Activated CD4-positive, alpha-beta memory T cell treated with anti-CD3 and anti-CD28 coated beads for 36 hours (primary cell): ENCODE results near the gene BLCAP. TPM values are rescaled to one million over a fixed set of nuclear protein-coding genes. Genes with fewer than 3 reads are reported as not detected.
"Not testable (repeated sequence)": the region's sequence is repeated elsewhere in the genome, so short reads cannot be mapped to it uniquely, and the experiment has no call there.

Experiments
- CTCF ChIA-PET: fragments of 350-600 bp; sonication (Branson Sonifier 250); formaldehyde crosslinking; loops from one replicate; lab custom pipeline; 2021; ENCODE audit warnings: antibody characterized with exemption, inconsistent platforms; lab: Charles Lee
- POLR2A ChIA-PET: fragments of 350-600 bp; sonication (Branson Sonifier 250); formaldehyde crosslinking; loops from one replicate; lab custom pipeline; 2021; ENCODE audit warnings: antibody characterized with exemption; lab: Charles Lee
- DNase-seq: peaks from one replicate; pipeline ENCODE4 v3.0.0-alpha.2; 2020
- H3K27ac Mint-ChIP-seq: one replicate; pipeline ENCODE4 v1.8.0; 2021; ENCODE audit warnings: mixed read lengths
- H3K27me3 Mint-ChIP-seq: one replicate; pipeline ENCODE4 v1.8.0; 2021; ENCODE audit warnings: mixed read lengths
- H3K36me3 Mint-ChIP-seq: one replicate; pipeline ENCODE4 v1.8.0; 2021; ENCODE audit warnings: mixed read lengths
- H3K4me1 Mint-ChIP-seq: one replicate; pipeline ENCODE4 v1.8.0; 2021; ENCODE audit warnings: low read depth, mixed read lengths
- H3K4me3 Mint-ChIP-seq: one replicate; pipeline ENCODE4 v1.8.0; 2021; ENCODE audit warnings: mild to moderate bottlenecking, mixed read lengths
- H3K9me3 Mint-ChIP-seq: one replicate; pipeline ENCODE4 v1.8.0; 2021; ENCODE audit warnings: mixed read lengths
- intact Hi-C: fragments of 100-400 bp; cut with micrococcal nuclease; formaldehyde crosslinking; loops from one replicate; pipeline ENCODE4 v1.15.1; 2023
- total RNA-seq, 2 experiments: library from RNA; stranded (reverse); gene quantifications; one replicate each; pipeline ENCODE4 v1.2.3, GENCODE V29; 2021

The BLCAP gene
- total RNA-seq, 2 experiments from 2014 or later = 16.0 to 16.4 TPM

DNA sequence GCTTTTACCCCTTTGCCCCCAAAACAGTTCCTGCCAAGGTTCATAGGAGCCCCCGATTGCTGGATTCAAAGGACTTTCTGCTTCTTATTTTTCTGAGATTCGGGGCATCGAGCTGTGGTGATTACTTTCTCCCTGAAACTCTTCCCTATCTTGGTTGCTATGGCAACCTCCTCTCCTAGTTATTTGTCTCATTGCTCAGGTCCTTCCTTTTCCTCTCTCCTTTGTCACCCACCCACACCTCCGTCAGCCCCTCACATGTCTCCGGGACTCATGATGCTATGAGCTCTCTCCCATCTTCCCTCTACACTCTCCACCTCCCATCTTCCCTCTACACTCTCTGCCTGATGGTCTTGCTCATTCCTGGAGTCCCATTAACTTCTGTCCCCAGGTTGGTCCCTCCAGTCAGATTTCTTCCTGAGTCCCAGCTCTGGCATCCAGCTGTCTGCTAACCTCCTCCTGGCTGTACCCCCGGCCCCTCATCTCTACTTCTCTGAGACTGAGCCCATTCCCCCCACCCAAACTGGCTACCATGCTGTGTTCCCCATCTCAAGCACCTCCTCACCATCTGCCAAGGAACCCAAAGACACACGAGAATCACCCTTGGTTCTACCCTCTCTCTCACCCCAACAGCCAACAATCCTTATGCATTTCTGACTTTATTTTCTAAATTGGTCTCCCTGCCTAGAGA lies 36.9 kb downstream of the BLCAP start:
- Mint-ChIP-seq H3K27me3 (no peaks in the 10 kb centered on the region), H3K4me3 (no peak overlapping the region), H3K27ac (no peak overlapping the region), H3K9me3 (no peaks in the 10 kb centered on the region), H3K4me1 (no peaks in the 10 kb centered on the region), H3K36me3 (peaks cover 10% of the 10 kb centered on the region)
- CTCF ChIA-PET = no interaction called here
- POLR2A ChIA-PET = no interaction called here
- no peak for DNase-seq
- intact Hi-C loops = no loop called here

DNA sequence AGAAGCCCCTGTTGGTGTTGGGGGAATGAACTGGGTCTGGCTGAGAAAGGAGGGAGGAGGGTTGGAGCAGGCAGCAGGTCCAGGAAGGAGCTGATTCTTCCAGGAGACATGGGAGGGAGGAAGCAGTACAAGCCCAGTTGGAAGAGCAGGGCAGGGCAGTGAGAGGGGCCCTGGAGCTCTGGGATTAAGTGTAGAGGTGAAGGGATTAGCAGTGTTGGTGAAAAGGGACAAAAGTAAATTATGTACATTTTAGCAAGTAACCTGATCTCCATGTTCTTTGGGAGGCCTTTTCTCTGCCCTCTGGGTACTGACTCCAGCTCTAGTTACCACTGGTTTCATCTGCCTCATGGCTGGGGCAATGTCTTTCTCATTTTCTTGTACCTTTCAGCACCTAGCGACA lies 41.5 kb downstream of the BLCAP start:
- H3K36me3 Mint-ChIP-seq, intact Hi-C loops, DNase-seq, POLR2A ChIA-PET, CTCF ChIA-PET, H3K27ac Mint-ChIP-seq, H3K27me3 Mint-ChIP-seq, H3K4me1 Mint-ChIP-seq, H3K9me3 Mint-ChIP-seq, H3K4me3 Mint-ChIP-seq: not testable (repeated sequence)

DNA sequence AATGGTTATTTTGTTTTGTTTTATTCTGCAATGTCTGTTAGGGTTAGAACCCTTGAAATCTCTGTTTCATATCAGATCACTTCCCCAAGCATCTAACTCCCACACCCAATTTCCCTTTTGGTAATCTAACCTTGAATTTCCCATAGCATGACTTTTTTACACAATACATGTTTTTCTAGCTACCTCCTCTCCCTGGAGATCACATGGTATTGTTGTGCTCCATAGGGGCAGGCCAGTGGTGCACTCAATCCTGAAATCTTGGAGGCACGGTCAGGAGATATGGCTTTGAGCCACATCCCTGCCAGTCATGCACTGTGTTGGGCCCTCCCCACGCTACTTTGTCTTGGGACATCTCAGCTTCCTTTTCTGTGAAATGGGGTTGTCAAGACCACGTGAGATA lies 43.3 kb downstream of the BLCAP start:
- Mint-ChIP-seq H3K27me3 (peaks cover 6% of the 10 kb centered on the region), H3K27ac (no peak overlapping the region), H3K9me3 (no peaks in the 10 kb centered on the region), H3K36me3 (no peaks in the 10 kb centered on the region), H3K4me3 (no peak overlapping the region), H3K4me1 (peaks cover 2% of the 10 kb centered on the region)
- CTCF ChIA-PET = no interaction called here
- intact Hi-C loops = no loop called here
- POLR2A ChIA-PET = no interaction called here
- DNase-seq = no peak

DNA sequence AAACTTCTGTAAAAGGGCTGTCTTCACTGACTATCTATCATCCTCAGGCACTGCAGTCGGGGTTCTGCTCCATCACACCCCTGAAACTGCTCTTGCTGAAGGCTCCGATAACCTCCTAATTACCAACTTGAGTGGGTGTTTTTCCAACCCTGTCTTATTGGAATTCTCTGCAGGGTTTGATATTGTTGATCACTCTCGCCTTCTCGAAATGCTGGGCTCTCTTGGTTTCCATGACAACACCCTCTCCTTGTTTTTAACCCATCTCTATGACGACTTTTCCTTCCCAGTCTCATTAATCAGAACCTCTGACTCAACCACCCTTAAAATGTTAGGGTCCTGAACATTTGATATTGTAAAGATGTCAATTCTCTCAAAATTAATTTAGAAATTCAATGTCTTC lies 46.1 kb downstream of the BLCAP start:
- ChIA-PET CTCF (no interaction called here), POLR2A (no interaction called here)
- H3K27ac Mint-ChIP-seq = no peak overlapping the region
- intact Hi-C loops = no loop called here
- no peaks in the 10 kb centered on the region for H3K36me3 Mint-ChIP-seq
- H3K4me3 Mint-ChIP-seq = no peak overlapping the region
- no peaks in the 10 kb centered on the region for H3K9me3 Mint-ChIP-seq
- no peak for DNase-seq
- H3K27me3 Mint-ChIP-seq = peaks cover 8% of the 10 kb centered on the region
- peaks cover 2% of the 10 kb centered on the region for H3K4me1 Mint-ChIP-seq

DNA sequence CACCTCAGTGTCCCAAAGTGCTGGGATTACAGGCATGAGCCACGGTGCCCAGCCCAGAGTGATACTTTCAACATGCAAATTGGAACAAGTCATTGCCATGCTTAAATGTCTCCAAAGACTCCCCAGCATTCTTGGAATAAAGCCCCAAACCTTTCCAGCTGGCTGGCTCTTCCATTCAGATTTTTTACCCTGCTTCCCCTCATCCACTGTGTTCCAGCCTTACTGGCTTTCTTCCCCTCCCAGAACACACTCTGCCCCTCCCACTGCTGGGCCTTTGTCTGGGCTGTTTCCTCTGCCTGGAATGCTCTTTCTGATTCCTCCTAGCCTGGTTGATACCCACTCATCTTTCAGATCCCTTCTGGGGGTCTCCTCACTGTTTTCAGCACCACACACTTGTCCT lies 46.8 kb downstream of the BLCAP start:
- no peak overlapping the region for H3K27ac Mint-ChIP-seq
- no peak overlapping the region for H3K4me3 Mint-ChIP-seq
- peaks cover 8% of the 10 kb centered on the region for H3K27me3 Mint-ChIP-seq
- CTCF ChIA-PET = no interaction called here
- peaks cover 2% of the 10 kb centered on the region for H3K4me1 Mint-ChIP-seq
- POLR2A ChIA-PET = interaction anchor here (0.7 kb wide), 1 partner anchor 1253 kb away, joined by 3 read pairs; no protein-coding TSS in a partner anchor
- no peak for DNase-seq
- no peaks in the 10 kb centered on the region for H3K9me3 Mint-ChIP-seq
- no peaks in the 10 kb centered on the region for H3K36me3 Mint-ChIP-seq
- intact Hi-C loops = no loop called here

DNA sequence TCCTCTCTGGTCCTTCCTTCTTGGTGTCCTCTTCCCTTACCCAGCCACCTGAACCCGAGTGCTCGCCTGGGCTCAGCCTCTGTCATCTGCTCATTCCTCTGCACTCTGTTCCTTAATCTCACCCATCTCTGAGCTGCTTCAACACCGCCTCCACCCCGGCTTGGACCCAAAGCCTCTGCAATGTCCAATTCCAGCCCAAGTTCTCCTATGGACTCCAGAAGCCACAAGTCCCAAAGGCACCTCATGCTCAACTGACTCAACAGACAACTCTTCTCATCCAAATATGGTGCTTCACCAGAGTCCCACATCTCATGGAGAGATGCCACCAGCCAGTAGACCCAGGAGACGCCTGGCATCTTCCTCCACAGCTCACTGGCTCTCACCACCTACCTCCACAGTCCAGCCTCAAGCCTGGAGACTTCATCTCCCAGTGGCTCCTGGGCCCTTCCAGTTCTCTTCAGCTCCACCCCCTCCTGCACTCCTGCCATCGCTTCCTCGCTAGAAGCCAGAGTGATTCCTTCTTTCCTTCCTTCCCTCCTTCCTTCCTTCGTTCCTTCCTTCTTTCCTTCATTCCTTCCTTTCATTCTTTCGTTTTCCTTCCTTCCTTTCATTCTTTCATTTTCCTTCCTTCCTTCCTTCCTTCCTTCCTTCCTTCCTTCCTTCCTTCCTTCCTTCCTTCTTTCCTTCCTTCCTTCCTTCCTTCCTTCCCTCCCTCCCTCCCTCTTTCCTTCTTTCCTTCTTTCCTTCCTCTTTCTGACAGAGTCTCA lies 47.6 kb downstream of the BLCAP start:
- CTCF ChIA-PET = no interaction called here
- H3K36me3 Mint-ChIP-seq = no peaks in the 10 kb centered on the region
- no peak for DNase-seq
- no peaks in the 10 kb centered on the region for H3K9me3 Mint-ChIP-seq
- intact Hi-C loops = no loop called here
- H3K27ac Mint-ChIP-seq = no peak overlapping the region
- H3K4me3 Mint-ChIP-seq = no peak overlapping the region
- POLR2A ChIA-PET = interaction anchor here (0.7 kb wide), 1 partner anchor 1252 kb away, joined by 3 read pairs; no protein-coding TSS in a partner anchor
- H3K27me3 Mint-ChIP-seq = peaks cover 8% of the 10 kb centered on the region
- H3K4me1 Mint-ChIP-seq = peaks cover 2% of the 10 kb centered on the region

DNA sequence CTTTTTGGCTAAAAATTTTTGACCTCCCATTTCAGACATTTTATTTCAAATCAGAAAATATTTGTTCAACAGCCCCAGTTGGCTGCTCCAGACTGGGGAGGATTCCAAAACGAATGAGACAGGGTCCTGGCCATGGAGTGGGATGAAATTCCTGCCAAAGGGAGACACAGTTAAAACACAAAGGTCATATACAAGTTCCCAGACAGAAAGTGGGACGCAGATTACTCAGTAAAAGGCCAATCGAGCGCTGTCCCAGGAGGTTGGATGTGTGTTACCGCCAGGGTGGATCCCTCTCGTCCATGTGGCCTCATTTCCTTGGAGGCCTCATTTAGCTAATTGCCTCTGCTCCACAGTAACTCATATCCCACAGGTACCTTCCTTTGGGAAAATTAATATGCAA lies 48.4 kb downstream of the BLCAP start:
- POLR2A ChIA-PET = no interaction called here
- Mint-ChIP-seq H3K27ac (no peak overlapping the region), H3K9me3 (no peaks in the 10 kb centered on the region), H3K27me3 (peaks cover 8% of the 10 kb centered on the region), H3K4me1 (peaks cover under 1% of the 10 kb centered on the region), H3K4me3 (no peak overlapping the region), H3K36me3 (no peaks in the 10 kb centered on the region)
- no peak for DNase-seq
- CTCF ChIA-PET = no interaction called here
- intact Hi-C loops = no loop called here

DNA sequence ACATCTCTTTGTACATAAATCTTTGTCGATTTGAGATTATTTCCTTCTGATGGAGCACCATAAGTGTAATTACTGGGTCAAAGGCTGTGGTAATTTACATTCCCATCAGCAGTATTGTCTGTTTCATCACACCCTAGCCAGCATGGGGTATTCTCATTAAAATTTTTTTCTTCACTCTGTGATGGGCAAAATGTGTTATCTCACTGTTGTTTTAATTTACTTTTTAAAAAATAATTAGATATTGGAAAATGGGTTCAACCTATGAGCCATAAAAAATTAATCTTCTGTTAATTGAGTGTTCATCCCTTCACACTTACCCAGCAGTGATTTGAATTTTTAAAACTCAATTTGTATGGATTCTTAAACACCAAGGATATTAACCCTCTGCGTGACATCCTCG lies 50.6 kb downstream of the BLCAP start:
- POLR2A ChIA-PET = no interaction called here
- no peak overlapping the region for H3K4me3 Mint-ChIP-seq

DNA sequence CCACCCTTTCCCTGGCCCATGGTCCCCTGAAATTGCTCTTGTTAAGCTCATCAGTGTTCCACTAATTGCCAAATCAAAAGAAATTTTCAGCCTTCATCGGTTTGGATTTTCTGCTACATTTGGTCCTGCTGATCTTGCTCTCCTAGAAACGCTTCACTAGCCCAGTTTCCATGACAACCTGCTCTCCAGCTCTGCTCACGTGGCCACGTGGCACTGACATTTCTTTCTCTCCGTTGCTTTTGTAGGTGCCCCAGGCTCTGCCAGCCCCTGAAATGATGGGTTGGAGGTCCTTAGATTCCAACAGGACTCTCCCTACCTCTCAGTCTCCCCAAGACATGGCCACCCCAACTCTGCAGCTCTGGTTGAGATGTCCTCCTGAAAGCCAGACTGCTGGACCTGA lies 52.4 kb downstream of the BLCAP start:
- ChIA-PET CTCF (no interaction called here), POLR2A (no interaction called here)
- DNase-seq = no peak
- Mint-ChIP-seq H3K9me3 (no peaks in the 10 kb centered on the region), H3K4me1 (no peaks in the 10 kb centered on the region), H3K4me3 (no peak overlapping the region), H3K27ac (no peak overlapping the region), H3K27me3 (peaks cover 3% of the 10 kb centered on the region), H3K36me3 (no peaks in the 10 kb centered on the region)
- intact Hi-C loops = no loop called here

More for the DNA sequence above, 50.6 kb downstream of the BLCAP start:
- peaks cover 8% of the 10 kb centered on the region for H3K27me3 Mint-ChIP-seq
- no peak overlapping the region for H3K27ac Mint-ChIP-seq
- H3K36me3 Mint-ChIP-seq = no peaks in the 10 kb centered on the region
- H3K9me3 Mint-ChIP-seq = no peaks in the 10 kb centered on the region
- intact Hi-C loops = no loop called here
- CTCF ChIA-PET = no interaction called here
- H3K4me1 Mint-ChIP-seq = no peaks in the 10 kb centered on the region
- DNase-seq = no peak

DNA sequence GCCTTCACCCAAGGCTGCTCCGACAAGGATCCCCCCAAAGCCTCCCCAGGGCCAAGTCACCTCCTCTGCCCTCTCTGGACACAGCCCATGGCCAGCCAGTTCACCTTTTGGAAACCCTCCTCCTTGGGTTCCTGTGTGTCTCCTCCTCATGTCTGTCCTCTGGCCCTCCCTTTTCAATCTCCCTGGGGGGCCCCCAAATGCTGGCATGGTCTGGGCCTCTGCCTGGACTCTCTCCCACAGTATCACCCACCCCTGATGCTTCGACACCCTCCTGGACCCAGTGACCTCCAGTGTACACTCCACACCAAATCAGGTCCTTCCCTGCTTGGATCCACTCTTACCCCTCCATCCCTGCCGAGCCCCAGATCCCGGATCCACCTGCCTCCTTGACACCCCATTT lies 53.3 kb downstream of the BLCAP start:
- Mint-ChIP-seq H3K27me3 (peaks cover 3% of the 10 kb centered on the region), H3K4me1 (no peaks in the 10 kb centered on the region), H3K4me3 (no peak overlapping the region), H3K9me3 (no peaks in the 10 kb centered on the region), H3K27ac (no peak overlapping the region), H3K36me3 (no peaks in the 10 kb centered on the region)
- ChIA-PET POLR2A (no interaction called here), CTCF (no interaction called here)
- intact Hi-C loops = no loop called here
- no peak for DNase-seq

DNA sequence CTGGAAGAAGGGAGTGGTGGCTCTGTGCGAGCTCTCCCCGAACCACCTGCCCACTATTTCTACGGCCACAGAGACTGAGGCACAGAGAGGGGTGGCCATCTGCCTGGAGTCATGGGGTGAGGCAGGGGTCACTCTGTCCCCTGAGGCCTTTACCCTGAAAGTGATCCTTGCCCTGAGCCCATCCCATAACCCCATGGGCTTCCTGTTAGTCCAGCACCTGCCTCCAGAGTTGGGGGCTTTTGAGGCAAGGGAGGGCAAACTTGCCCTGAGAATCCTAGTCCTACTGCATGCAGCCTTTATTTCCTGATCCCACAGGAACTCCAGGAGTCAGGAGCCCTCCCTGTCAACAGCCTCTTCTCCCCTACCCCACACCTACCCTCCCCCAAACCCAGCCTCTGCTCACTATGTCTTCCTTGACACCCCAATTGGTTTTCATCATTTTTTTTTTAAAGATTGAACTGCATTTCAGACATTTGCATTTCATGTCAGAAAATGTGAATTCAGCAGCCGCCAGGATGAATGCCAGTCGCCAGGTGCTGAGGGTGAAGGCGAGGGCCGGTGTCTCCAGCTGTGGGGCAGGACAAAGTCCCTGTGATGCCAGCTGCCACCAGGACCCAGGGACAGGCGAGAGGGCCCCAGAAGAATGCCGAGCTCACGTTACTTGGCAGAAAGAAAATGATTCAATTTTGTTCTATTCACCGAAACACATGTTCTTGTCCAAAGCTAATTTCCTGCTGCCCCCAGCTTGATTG lies 54.3 kb downstream of the BLCAP start:
- Mint-ChIP-seq H3K4me3 (no peak overlapping the region), H3K27me3 (peaks cover 5% of the 10 kb centered on the region), H3K4me1 (no peaks in the 10 kb centered on the region), H3K9me3 (no peaks in the 10 kb centered on the region), H3K27ac (no peak overlapping the region), H3K36me3 (no peaks in the 10 kb centered on the region)
- CTCF ChIA-PET = no interaction called here
- DNase-seq = no peak
- intact Hi-C loops = no loop called here
- POLR2A ChIA-PET = no interaction called here

DNA sequence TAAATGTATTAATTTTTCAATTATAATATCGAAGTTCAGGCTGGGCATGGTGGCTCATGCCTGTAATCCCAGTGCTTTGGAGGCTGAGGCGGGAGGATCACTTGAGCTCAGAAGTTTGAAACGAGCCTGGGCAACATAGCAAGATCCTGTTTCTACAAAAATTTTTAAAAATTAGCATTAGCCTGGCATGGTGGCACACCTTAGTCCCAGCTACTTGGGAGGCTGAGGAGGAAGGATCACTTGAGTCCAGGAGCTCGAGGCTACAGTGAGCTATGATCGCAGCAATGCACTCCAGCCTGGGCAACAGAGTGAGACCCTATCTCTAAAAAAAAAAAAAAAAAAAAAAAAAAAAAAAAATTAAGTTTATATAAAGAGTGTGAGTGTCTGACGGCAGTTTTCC lies 55.2 kb downstream of the BLCAP start:
- H3K27me3 Mint-ChIP-seq, DNase-seq, H3K4me3 Mint-ChIP-seq, H3K27ac Mint-ChIP-seq, H3K36me3 Mint-ChIP-seq, H3K4me1 Mint-ChIP-seq, POLR2A ChIA-PET, intact Hi-C loops, CTCF ChIA-PET, H3K9me3 Mint-ChIP-seq: not testable (repeated sequence)
